ENCODE data around the gene DOK5.

DOK5 gene

GRCh38 chr20:54452277-54452676, 23.1 kb upstream of the DOK5 start:
- Histone ChIP-seq H3K36me3 (ENCODE audit: control insufficient read depth, insufficient read depth, low read length, severe bottlenecking) (no peaks in the 10 kb centered on the region), H3K9me3 (ENCODE audit: control insufficient read depth, low read length) (peaks cover 5% of the 10 kb centered on the region), H3K4me1 (ENCODE audit: control insufficient read depth, insufficient read depth, low read length) (no peaks in the 10 kb centered on the region), H3K27me3 (replicated peaks; ENCODE audit: control insufficient read depth, insufficient read depth, low read length) (peaks cover 2% of the 10 kb centered on the region), H3K4me3 (ENCODE audit: low read length) (no peak overlapping the region), H3K9ac (ENCODE audit: low read length) (no peak overlapping the region)
- DNase-seq (ENCODE audit: low read depth): no peak

- H3K9me3 ChIP-seq (ENCODE audit: control insufficient read depth, low read length): peaks cover 5% of the 10 kb centered on the region
- no peak overlapping the region for H3K9ac ChIP-seq (ENCODE audit: low read length)
- no peaks in the 10 kb centered on the region for H3K4me1 ChIP-seq (ENCODE audit: control insufficient read depth, insufficient read depth, low read length)
- no peaks in the 10 kb centered on the region for H3K36me3 ChIP-seq (ENCODE audit: control insufficient read depth, insufficient read depth, low read length, severe bottlenecking)
- DNase-seq (ENCODE audit: low read depth): no peak
- H3K4me3 ChIP-seq (ENCODE audit: low read length): no peak overlapping the region
- H3K27me3 ChIP-seq (replicated peaks; ENCODE audit: control insufficient read depth, insufficient read depth, low read length): no peaks in the 10 kb centered on the region
Measured at GRCh38 chr20:54454982-54455381, 20.4 kb upstream of the DOK5 start.

DNA sequence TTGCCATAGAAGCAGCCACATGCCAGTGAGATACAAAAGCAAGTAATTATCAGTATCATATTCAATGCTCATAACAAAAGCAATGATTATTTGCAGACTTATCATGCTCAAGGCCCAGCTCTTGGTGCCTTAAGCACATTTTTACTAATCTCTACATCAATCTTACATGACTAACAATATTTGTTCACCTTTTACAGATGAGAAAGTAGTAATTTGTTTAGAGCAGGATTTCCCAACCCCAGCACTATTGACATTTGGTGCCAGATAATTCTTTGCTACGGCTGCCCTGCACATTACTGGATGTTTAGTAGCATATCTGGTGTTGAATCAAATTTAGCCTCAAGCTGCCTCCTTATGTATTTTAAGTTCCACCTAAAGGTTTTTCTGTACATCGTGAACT, 19.0 kb upstream of the DOK5 start:
- no peak overlapping the region for H3K9ac ChIP-seq (ENCODE audit: low read length)
- no peak for DNase-seq (ENCODE audit: low read depth)
- H3K27me3 ChIP-seq (replicated peaks; ENCODE audit: control insufficient read depth, insufficient read depth, low read length): no peaks in the 10 kb centered on the region
- no peak overlapping the region for H3K4me3 ChIP-seq (ENCODE audit: low read length)
- H3K9me3 ChIP-seq (ENCODE audit: control insufficient read depth, low read length): peaks cover 5% of the 10 kb centered on the region
- H3K36me3 ChIP-seq (ENCODE audit: control insufficient read depth, insufficient read depth, low read length, severe bottlenecking): no peaks in the 10 kb centered on the region
- no peaks in the 10 kb centered on the region for H3K4me1 ChIP-seq (ENCODE audit: control insufficient read depth, insufficient read depth, low read length)

GRCh38 chr20:54456961-54457360, 18.4 kb upstream of the DOK5 start:
- no peaks in the 10 kb centered on the region for H3K27me3 ChIP-seq (replicated peaks; ENCODE audit: control insufficient read depth, insufficient read depth, low read length)
- no peak overlapping the region for H3K9ac ChIP-seq (ENCODE audit: low read length)
- H3K9me3 ChIP-seq (ENCODE audit: control insufficient read depth, low read length): peaks cover 5% of the 10 kb centered on the region
- H3K36me3 ChIP-seq (ENCODE audit: control insufficient read depth, insufficient read depth, low read length, severe bottlenecking): no peaks in the 10 kb centered on the region
- H3K4me1 ChIP-seq (ENCODE audit: control insufficient read depth, insufficient read depth, low read length): no peaks in the 10 kb centered on the region
- no peak overlapping the region for H3K4me3 ChIP-seq (ENCODE audit: low read length)
- DNase-seq (ENCODE audit: low read depth): no peak

- peaks cover 4% of the 10 kb centered on the region for H3K9me3 ChIP-seq (ENCODE audit: control insufficient read depth, low read length)
Measured at GRCh38 chr20:54458219-54458618, 17.2 kb upstream of the DOK5 start.

DNA sequence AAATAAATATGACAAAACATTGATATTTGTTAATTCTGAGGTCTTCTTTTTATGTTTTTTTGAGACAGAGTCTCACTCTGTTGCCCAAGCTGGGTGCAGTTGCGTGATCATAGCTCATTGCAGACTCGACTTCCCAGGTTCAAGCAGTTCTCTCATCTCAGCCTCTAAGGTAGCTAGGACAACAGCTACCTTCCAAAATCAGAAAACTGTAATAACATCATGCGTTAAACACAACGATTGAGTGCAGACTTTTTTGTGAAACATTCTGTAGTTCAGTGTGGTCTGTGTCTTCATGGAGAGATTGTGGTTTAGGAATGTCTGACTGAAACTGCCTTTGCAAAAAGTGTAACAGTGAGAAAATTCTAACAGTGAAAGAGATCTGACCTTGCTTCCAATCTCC, 16.1 kb upstream of the DOK5 start:
- Histone ChIP-seq H3K9me3 (ENCODE audit: control insufficient read depth, low read length) (peaks cover 4% of the 10 kb centered on the region), H3K27me3 (replicated peaks; ENCODE audit: control insufficient read depth, insufficient read depth, low read length) (no peaks in the 10 kb centered on the region)

More at GRCh38 chr20:54458219-54458618, 17.2 kb upstream of the DOK5 start:
- no peak for DNase-seq (ENCODE audit: low read depth)
- Histone ChIP-seq H3K9ac (ENCODE audit: low read length) (no peak overlapping the region), H3K4me3 (ENCODE audit: low read length) (no peak overlapping the region), H3K4me1 (ENCODE audit: control insufficient read depth, insufficient read depth, low read length) (no peaks in the 10 kb centered on the region), H3K36me3 (ENCODE audit: control insufficient read depth, insufficient read depth, low read length, severe bottlenecking) (no peaks in the 10 kb centered on the region), H3K27me3 (replicated peaks; ENCODE audit: control insufficient read depth, insufficient read depth, low read length) (no peaks in the 10 kb centered on the region)

DNA sequence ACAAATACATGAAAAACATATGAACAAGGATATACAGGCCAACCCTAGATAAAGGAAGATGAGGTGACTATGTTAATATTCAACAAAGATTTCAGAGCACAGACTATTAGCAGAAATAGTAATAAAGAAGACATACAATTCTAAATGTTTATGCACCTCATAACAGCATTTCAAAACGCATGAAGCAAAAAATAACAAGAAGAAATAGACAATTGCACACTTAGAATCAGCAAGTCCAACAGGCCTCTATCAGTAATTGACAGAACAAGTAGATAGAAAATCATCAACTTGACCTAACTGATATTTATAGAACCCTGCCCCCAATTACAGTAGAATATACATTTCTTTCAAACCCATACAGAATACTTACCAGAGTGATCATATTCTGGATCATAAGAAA, 11.4 kb upstream of the DOK5 start:
- no peaks in the 10 kb centered on the region for H3K36me3 ChIP-seq (ENCODE audit: control insufficient read depth, insufficient read depth, low read length, severe bottlenecking)
- no peak overlapping the region for H3K4me3 ChIP-seq (ENCODE audit: low read length)
- no peaks in the 10 kb centered on the region for H3K27me3 ChIP-seq (replicated peaks; ENCODE audit: control insufficient read depth, insufficient read depth, low read length)
- no peak overlapping the region for H3K9ac ChIP-seq (ENCODE audit: low read length)
- H3K9me3 ChIP-seq (ENCODE audit: control insufficient read depth, low read length): peaks cover 4% of the 10 kb centered on the region
- DNase-seq (ENCODE audit: low read depth): no peak
- no peaks in the 10 kb centered on the region for H3K4me1 ChIP-seq (ENCODE audit: control insufficient read depth, insufficient read depth, low read length)

More for the DNA sequence above, 16.1 kb upstream of the DOK5 start:
- Histone ChIP-seq H3K9ac (ENCODE audit: low read length) (no peak overlapping the region), H3K4me1 (ENCODE audit: control insufficient read depth, insufficient read depth, low read length) (no peaks in the 10 kb centered on the region), H3K4me3 (ENCODE audit: low read length) (no peak overlapping the region), H3K36me3 (ENCODE audit: control insufficient read depth, insufficient read depth, low read length, severe bottlenecking) (no peaks in the 10 kb centered on the region)
- no peak for DNase-seq (ENCODE audit: low read depth)

DNA sequence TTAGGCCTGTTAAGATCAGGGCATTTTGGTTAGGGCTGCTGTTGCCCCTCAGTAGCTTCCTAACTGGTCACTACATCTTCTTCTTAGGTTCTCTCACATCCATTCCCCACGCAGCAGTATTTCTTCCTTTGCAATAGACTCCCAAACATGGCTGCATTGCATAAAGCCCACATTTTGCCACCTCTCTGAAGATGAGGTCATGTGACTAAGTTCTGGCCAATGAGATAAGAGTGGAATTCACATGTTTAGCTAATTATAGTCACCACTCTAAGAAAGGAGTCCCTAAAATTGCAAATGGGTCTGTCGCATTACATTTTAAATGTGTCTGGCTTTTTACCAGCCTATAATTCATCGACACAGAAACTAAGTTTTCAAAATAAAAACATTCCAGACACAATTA, 9.3 kb upstream of the DOK5 start:
- no peak for DNase-seq (ENCODE audit: low read depth)
- Histone ChIP-seq H3K9ac (ENCODE audit: low read length) (no peak overlapping the region), H3K4me1 (ENCODE audit: control insufficient read depth, insufficient read depth, low read length) (no peaks in the 10 kb centered on the region), H3K36me3 (ENCODE audit: control insufficient read depth, insufficient read depth, low read length, severe bottlenecking) (no peaks in the 10 kb centered on the region), H3K4me3 (ENCODE audit: low read length) (no peak overlapping the region), H3K9me3 (ENCODE audit: control insufficient read depth, low read length) (peaks cover 4% of the 10 kb centered on the region), H3K27me3 (replicated peaks; ENCODE audit: control insufficient read depth, insufficient read depth, low read length) (no peaks in the 10 kb centered on the region)

DNA sequence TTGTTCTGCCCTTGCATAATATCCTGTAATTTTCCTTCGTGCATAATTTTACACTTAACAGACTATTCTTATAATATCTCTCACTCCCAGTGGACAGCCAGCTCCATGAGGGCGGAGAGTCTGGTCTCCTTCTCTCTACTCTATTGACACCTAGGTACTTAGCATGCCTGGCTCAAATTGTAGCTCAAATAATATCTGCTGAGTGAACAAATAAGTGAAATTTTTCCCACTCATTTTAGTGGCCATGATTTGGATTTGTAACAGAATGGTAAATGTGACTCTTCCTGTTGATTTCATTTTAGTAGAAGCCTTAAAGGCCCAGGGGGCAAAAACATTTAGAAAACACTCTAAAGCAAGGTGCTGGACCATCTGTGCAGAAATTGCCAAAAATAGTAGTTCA, 7.8 kb upstream of the DOK5 start:
- H3K9ac ChIP-seq (ENCODE audit: low read length): no peak overlapping the region
- peaks cover under 1% of the 10 kb centered on the region for H3K9me3 ChIP-seq (ENCODE audit: control insufficient read depth, low read length)
- no peaks in the 10 kb centered on the region for H3K4me1 ChIP-seq (ENCODE audit: control insufficient read depth, insufficient read depth, low read length)
- no peak overlapping the region for H3K4me3 ChIP-seq (ENCODE audit: low read length)
- no peaks in the 10 kb centered on the region for H3K27me3 ChIP-seq (replicated peaks; ENCODE audit: control insufficient read depth, insufficient read depth, low read length)
- no peaks in the 10 kb centered on the region for H3K36me3 ChIP-seq (ENCODE audit: control insufficient read depth, insufficient read depth, low read length, severe bottlenecking)
- no peak for DNase-seq (ENCODE audit: low read depth)

GRCh38 chr20:54468082-54468481, 7.3 kb upstream of the DOK5 start:
- no peak for DNase-seq (ENCODE audit: low read depth)
- H3K4me3 ChIP-seq (ENCODE audit: low read length): no peak overlapping the region

GRCh38 chr20:54469293-54469692, 6.1 kb upstream of the DOK5 start:
- no peaks in the 10 kb centered on the region for H3K27me3 ChIP-seq (replicated peaks; ENCODE audit: control insufficient read depth, insufficient read depth, low read length)
- no peaks in the 10 kb centered on the region for H3K4me1 ChIP-seq (ENCODE audit: control insufficient read depth, insufficient read depth, low read length)
- no peak overlapping the region for H3K4me3 ChIP-seq (ENCODE audit: low read length)
- DNase-seq (ENCODE audit: low read depth): no peak
- H3K9ac ChIP-seq (ENCODE audit: low read length): no peak overlapping the region
- H3K36me3 ChIP-seq (ENCODE audit: control insufficient read depth, insufficient read depth, low read length, severe bottlenecking): no peaks in the 10 kb centered on the region
- no peaks in the 10 kb centered on the region for H3K9me3 ChIP-seq (ENCODE audit: control insufficient read depth, low read length)

More at GRCh38 chr20:54468082-54468481, 7.3 kb upstream of the DOK5 start:
- Histone ChIP-seq H3K4me1 (ENCODE audit: control insufficient read depth, insufficient read depth, low read length) (no peaks in the 10 kb centered on the region), H3K36me3 (ENCODE audit: control insufficient read depth, insufficient read depth, low read length, severe bottlenecking) (no peaks in the 10 kb centered on the region), H3K9ac (ENCODE audit: low read length) (no peak overlapping the region), H3K9me3 (ENCODE audit: control insufficient read depth, low read length) (no peaks in the 10 kb centered on the region), H3K27me3 (replicated peaks; ENCODE audit: control insufficient read depth, insufficient read depth, low read length) (no peaks in the 10 kb centered on the region)

GRCh38 chr20:54469952-54470351, 5.4 kb upstream of the DOK5 start:
- H3K9ac ChIP-seq (ENCODE audit: low read length): no peak overlapping the region
- no peaks in the 10 kb centered on the region for H3K36me3 ChIP-seq (ENCODE audit: control insufficient read depth, insufficient read depth, low read length, severe bottlenecking)
- no peak overlapping the region for H3K4me3 ChIP-seq (ENCODE audit: low read length)
- no peaks in the 10 kb centered on the region for H3K9me3 ChIP-seq (ENCODE audit: control insufficient read depth, low read length)
- no peaks in the 10 kb centered on the region for H3K27me3 ChIP-seq (replicated peaks; ENCODE audit: control insufficient read depth, insufficient read depth, low read length)
- no peaks in the 10 kb centered on the region for H3K4me1 ChIP-seq (ENCODE audit: control insufficient read depth, insufficient read depth, low read length)
- DNase-seq (ENCODE audit: low read depth): no peak
